ENCODE measurements around the gene APEH. TPM values are rescaled to one million over a fixed set of nuclear protein-coding genes. Genes with fewer than 3 reads are reported as not detected.
A peak's percentile ranks its signal among the peaks of the same experiment; 100 is the strongest.

Gene APEH
- total and polyA plus RNA-seq, 2 of the 13 experiments (the other 11 are each of a cell fraction or from before 2014, with no cell fraction given), result 116 to 130 TPM

GRCh38 chr3:49666592-49666991 is 7.6 kb upstream of the APEH start (continued):
- TF ChIP-seq TCF7 (IDR thresholded peaks at IDR 0.05; ENCODE audit: low read depth), result no peak; the same call in 1 of the 2 replicates
- no peak for TF ChIP-seq HOXA7 (CRISPR knock-in tag; IDR thresholded peaks at IDR 0.05)
- no peak for TF ChIP-seq PLSCR1 (CRISPR knock-in tag; IDR thresholded peaks at IDR 0.05; ENCODE audit: borderline replicate concordance)
- TF ChIP-seq, protein P1, sequence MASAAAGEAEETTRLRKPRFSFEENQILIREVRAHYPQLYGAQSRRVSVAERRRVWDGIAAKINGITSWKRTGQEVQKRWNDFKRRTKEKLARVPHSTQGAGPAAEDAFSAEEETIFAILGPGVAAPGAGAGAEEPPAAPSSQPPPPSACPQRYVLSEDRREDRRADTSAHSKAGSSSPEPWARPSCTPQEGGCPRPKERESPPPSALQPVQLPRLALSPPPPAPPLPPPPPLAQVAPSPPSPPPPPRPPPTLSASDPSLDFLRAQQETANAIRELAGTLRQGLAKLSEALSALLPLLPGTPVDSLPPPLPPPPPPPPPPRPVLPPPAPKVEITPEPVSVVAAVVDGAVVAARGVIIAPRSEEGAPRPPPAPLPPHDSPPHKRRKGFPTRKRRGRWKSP (CRISPR knock-in tag; IDR thresholded peaks at IDR 0.05), result no peak
- no peak for TF ChIP-seq RFXANK (CRISPR knock-in tag; IDR thresholded peaks at IDR 0.05)
- TF ChIP-seq TBX3 (IDR thresholded peaks at IDR 0.05; ENCODE audit: borderline replicate concordance), result no peak
- TF ChIP-seq ZBTB8A (CRISPR knock-in tag; IDR thresholded peaks at IDR 0.05; ENCODE audit: borderline replicate concordance, low read depth), result no peak
- TF ChIP-seq ZNF792 (CRISPR knock-in tag; IDR thresholded peaks at IDR 0.05), result 0 out of 2 replicates have a peak, but pooled peaks have one; percentile 16
- TF ChIP-seq HOMEZ (CRISPR knock-in tag; IDR thresholded peaks at IDR 0.05; ENCODE audit: low read depth), result no peak
- no peak for TF ChIP-seq ZNF143 (CRISPR knock-in tag; IDR thresholded peaks at IDR 0.05)
- TF ChIP-seq HMGXB3 (CRISPR knock-in tag; IDR thresholded peaks at IDR 0.05; ENCODE audit: borderline replicate concordance), result no peak
- no peak for TF ChIP-seq ZNF20 (CRISPR knock-in tag; IDR thresholded peaks at IDR 0.05)
- TF ChIP-seq TGIF2 (CRISPR knock-in tag; IDR thresholded peaks at IDR 0.05), result no peak
- no peak for TF ChIP-seq ZBTB25 (CRISPR knock-in tag; IDR thresholded peaks at IDR 0.05)
- 0 out of 2 replicates have a peak, but pooled peaks have one; percentile 13 for TF ChIP-seq ZFY (CRISPR knock-in tag; IDR thresholded peaks at IDR 0.05)
- no peak for TF ChIP-seq POLR2AphosphoS5 (IDR thresholded peaks at IDR 0.05; ENCODE audit: low read depth, low read length)
- no peak for TF ChIP-seq REST (IDR thresholded peaks at IDR 0.05; ENCODE audit: borderline replicate concordance in 1 of 2, low read depth in 1 of 2, low read length in 2 of 2)
- TF ChIP-seq FOXC1 (CRISPR knock-in tag; IDR thresholded peaks at IDR 0.05; ENCODE audit: borderline replicate concordance), result no peak
